HG03039 (cell line): ENCODE results near the gene CEP78.

Experiments used
- ATAC-seq: cut with Tn5 transposase; IDR thresholded peaks from one replicate; pipeline ENCODE4 v1.9.1; 2021; ENCODE audit warnings: mild to moderate bottlenecking, moderate library complexity; ENCODE audit not compliant: unreplicated experiment

CEP78 gene

DNA sequence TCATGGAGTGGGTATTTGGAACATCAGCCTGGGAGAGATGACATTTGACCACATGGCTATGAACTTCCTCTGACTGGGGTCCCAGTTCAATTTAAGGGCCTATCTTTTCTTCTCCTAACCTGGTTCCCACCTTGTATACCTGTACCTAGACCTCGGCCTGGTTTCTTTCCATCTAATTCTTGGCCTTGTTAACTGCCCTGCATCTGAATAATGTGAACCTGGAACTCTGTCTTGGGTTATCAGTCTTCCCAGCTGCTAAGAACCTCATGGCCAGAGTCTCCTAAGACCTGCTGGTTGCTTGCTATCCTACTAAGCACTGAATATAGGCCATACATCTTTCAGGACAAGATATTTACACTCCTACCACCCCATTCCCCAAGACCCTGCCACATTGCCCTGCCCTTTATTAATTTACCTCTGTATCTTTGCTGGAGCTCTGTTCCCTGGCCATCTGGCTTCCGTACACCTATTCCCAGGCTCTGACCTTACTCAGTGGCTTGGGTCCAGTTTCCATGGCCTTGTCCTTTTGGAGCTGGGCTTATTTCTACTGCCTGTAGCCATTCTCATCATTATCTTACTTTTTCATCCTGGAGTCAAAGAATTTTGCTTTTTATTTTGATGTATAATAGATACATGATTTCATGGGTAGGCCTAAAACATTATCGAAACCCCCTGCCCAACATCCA, 67.6 kb downstream of the CEP78 start:
- no peak for ATAC-seq

DNA sequence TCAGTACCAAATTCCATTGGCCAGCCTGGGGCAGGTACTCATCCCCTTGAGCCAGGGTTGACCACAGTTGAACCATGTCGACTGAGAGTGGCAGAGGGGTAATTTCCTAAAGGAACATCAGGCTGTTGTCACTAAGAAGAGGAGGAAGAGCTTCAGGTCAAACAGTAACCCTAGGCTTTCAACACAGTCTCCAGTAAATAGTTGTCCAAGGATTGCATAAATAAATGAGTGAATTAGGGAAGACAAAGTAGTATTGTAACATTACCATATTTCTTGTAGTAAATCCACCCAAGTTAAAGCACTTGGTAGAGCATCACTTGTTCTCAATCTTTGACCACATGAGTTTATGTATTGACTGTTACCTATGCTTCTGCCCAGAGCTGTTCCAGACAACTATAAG, 68.5 kb downstream of the CEP78 start:
- no peak for ATAC-seq

- ATAC-seq: no peak
These were observed 70.6 kb downstream of the CEP78 start for GRCh38 chr9:78306222-78307076.

DNA sequence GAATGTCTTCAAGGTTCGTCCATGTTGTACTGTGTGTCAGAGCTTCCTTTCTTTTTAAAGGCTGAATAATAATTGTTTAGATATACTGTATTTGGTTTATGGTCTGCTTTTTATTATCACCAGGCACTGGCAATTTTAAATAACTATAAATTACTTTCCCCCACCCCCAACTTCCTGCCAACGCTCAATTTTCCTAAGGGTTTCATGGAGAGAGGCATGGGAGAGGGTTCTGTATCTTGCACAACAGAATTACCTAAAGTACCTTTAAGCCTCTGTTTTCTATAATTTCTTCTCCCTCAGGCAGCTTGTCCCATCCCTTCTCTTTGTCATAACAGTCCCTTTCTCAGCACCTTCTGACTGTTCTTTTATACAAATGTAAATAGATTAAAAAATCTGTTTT, 71.5 kb downstream of the CEP78 start:
- ATAC-seq: no peak

DNA sequence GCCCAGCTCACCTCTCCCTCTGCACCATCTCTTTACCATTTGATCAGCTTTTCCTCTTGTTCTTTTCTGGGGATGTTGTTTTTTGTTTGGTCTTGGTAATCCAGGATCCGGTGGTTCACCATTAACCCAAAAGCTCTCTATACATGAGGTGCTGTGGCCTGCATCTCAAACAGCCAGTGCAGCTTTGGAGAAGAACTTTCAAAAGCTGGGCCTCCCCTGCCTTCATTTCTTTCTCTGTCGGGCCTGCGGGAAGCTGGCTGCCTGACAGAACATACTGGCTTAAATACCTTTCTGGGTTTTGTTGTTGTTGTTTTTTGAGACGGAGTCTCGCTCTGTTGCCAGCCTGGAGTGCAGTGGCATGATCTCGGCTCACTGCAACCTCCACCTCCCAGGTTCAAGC, 73.2 kb downstream of the CEP78 start:
- no peak for ATAC-seq

DNA sequence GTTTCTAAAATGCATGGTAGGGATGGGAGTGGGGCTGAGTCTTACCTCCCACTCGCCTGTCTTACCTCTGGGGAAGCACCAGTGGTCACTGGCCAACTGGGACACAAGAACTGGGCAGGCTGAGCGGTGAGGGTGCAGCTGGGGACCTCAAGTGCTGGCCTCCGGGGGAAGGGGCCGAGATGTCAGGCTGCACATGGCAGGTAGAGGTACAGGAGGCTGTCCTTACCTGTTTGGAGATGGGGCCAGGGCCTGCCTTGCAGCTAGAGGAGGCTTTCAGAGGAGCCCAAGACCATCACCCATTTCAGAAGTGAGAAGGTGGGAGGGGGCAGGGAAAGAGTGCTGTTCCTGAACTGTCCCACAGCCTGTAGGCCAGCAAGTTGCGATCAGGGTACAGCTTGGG, 75.2 kb downstream of the CEP78 start:
- ATAC-seq: no peak

GRCh38 chr9:78311886-78312524, 76.1 kb downstream of the CEP78 start:
- no peak for ATAC-seq

DNA sequence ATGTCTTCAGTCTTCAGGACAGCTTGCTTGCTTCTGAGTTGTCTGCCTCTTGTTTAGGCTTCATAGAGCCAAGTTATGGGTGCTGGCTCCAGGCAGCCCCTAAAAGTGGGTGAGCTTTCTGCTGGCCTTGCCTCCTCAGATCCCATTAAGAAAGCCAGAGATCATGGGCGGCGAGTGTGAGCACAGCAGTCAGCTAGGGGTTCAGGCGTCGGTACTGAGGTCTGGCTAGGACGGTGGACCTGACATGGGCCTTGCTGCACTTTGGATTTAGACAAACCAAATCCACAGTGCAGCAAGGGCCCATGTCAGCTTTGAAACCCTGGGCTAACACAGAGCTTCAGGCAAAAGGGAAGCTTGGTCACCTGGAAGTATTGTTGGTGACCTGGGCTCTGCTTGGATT, 78.7 kb downstream of the CEP78 start:
- no peak for ATAC-seq

DNA sequence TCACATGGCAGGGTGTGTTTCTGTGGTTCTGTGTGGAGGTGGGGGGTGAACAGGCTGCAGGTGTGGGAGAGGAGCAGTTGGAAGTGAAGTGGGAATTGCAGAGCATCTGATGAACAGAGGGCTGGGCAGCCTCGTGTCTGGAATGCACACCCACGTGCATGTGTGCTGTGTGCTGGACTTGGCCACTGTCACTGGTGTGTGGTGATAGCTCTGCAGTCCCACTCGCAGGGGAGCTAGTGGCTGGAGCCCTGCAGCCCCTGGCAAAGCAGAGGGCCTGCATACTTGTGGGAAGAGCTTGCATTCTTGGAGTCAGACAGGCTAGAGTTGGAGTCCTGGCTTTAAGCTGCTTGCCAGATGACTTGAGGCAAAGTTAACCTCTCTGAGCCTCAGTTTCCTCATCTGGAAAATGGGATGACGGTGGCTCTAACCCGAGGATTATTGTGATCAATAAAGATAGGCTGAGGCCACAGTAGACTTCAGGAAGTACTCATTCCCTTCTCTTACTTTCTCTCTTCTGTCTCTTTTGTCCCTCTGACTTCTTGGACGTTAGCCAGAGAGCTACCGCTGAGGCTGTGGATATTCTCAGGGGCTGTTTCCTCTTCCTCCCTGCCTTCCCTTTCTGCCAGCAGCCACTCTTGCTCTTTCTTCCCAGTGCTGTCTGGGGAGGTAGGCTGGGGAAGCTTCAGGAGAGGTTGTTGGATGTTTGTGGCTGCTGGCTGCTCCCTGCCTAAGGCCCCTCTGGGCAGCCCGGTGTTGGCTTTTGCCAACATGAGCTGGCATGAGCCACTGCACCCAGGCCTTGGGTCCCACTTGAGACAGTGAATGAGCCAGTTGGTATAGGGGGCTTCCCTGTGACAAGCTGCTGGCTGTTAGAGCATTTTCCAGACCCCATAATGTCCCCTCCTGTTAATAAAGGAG, 79.3 kb downstream of the CEP78 start:
- no peak for ATAC-seq

- no peak for ATAC-seq
These were observed 80.5 kb downstream of the CEP78 start for GRCh38 chr9:78316166-78316892.

- ATAC-seq: no peak
These were observed 83.5 kb downstream of the CEP78 start for GRCh38 chr9:78319197-78320029.

DNA sequence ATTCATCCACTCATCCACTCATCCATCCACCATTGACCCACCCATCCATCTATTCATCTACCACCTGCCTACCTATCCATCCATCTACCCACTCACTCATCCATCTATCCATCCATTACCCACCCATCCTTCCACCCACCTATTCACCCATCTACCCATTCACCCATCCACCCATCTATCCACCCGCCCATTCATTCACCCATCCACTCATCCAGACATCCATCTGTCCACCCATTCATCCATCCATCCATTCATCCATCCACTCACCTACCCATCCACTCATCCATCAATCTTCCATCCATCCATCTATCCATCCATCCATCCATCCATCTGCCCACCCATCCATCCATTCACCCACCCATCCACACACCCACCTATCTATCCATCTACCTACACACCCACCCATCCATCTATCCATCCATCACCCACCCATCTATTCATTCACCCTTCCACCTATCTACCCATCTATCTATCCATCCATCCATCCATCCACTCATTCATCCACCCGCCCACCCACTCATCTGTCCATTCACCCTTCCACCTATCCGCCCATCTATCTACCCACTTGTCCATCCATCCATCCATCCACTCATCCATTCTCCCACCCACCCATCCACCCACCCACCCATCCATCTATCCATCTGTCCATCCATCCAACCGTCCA, 84.3 kb downstream of the CEP78 start:
- ATAC-seq: no peak

GRCh38 chr9:78320875-78321496, 85.1 kb downstream of the CEP78 start:
- no peak for ATAC-seq

DNA sequence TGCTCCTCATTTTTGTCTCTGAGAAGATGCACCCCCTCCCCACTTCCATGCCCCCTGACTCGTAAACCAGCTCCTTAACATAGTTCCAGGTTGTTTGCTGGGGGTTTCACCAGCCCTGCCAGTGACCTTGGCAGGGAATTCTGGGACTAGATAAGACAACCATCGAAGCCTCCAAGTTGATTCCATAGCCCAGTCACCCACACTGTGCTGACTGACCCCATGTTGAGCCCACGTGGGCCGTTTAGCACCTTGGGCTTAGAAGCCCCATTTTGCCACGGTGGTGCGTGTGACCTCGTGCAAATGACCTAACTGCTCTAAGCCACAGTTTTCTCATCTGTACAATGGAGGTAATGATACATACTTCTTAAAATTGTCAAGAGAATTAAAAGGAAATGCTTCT, 85.6 kb downstream of the CEP78 start:
- no peak for ATAC-seq

DNA sequence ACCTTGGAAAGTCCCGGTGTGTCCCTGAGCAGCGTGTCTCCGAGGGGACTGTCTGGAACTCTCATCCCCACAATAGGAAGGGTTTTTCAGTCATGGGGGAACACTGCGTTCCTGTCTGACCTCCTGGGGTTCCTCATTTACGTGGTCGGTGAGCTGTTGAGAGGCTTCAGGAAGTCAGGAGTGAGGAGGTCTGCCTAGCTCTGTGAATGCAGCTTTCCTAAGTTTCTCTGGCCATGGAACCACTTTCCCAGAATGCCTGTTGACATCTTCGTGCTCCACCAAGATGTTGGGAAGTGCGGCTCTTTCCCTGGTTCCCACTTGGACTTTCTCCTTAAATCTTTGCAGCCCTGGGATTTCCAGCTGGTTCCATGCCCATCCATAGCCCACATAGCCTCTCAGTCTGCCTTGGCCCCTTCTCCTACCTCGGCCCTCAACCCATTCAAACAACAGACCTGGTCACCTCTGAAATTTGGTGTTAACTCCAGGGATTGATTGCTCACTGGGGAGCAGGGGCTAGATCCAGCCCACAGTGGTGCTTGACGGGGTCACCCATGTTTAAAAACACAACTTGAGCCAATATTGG, 88.3 kb downstream of the CEP78 start:
- no peak for ATAC-seq

- ATAC-seq: no peak
These were observed 88.8 kb downstream of the CEP78 start for GRCh38 chr9:78324682-78325081.

GRCh38 chr9:78325343-78325742, 89.5 kb downstream of the CEP78 start:
- no peak for ATAC-seq

- no peak for ATAC-seq
These were observed 90.0 kb downstream of the CEP78 start for GRCh38 chr9:78325846-78326360.
